H1 (cell line): ENCODE results near the gene CORO7. TPM values are rescaled to one million over a fixed set of nuclear protein-coding genes. Genes with fewer than 3 reads are reported as not detected.

Experiments used
- CTCF ChIA-PET: fragments of 300-600 bp; sonication (Branson Sonifier 250); formaldehyde crosslinking; loops from one replicate; lab custom pipeline; 2021; ENCODE audit not compliant: partially characterized antibody; lab: Charles Lee
- POLR2A ChIA-PET: fragments of 300-600 bp; sonication (Branson Sonifier 250); formaldehyde crosslinking; loops from one replicate; lab custom pipeline; 2021; ENCODE audit warnings: inconsistent platforms; ENCODE audit not compliant: partially characterized antibody; lab: Charles Lee
- DNase-seq, 2 experiments: peaks; one replicate each; pipeline versions ENCODE4 v3.0.0 to v3.0.0-alpha.2; 2010 to 2022; ENCODE audit warnings: low spot score in 2 of 2, low read depth in 1 of 2, mixed read lengths in 1 of 2
- FAIRE-seq: peaks from 2 replicates; lab custom pipeline; 2011; peaks lifted over from hg19 to GRCh38; lab: Jason Lieb, UNC
- H2AFZ ChIP-seq: 2 replicates; pipeline ENCODE4 v1.8.1; 2012; ENCODE audit warnings: low read length, inconsistent platforms
- H2AK5ac ChIP-seq: 2 replicates; pipeline ENCODE4 v1.6.1; 2013; ENCODE audit warnings: low read depth, low read length
- H2BK120ac ChIP-seq: replicated peaks from 2 replicates; pipeline ENCODE3; 2013; ENCODE audit warnings: low read depth, low read length, inconsistent platforms
- H2BK12ac ChIP-seq: 2 replicates; pipeline ENCODE4 v1.6.1; 2013; ENCODE audit warnings: low read depth, low read length
- H2BK15ac ChIP-seq: 2 replicates; pipeline ENCODE4 v1.6.1; 2013; ENCODE audit warnings: low read length
- H2BK20ac ChIP-seq: 2 replicates; pipeline ENCODE4 v1.6.1; 2013; ENCODE audit warnings: low read length
- H2BK5ac ChIP-seq: 2 replicates; pipeline ENCODE4 v1.6.1; 2013; ENCODE audit warnings: low read depth, low read length
- H3K14ac ChIP-seq: 2 replicates; pipeline ENCODE4 v1.6.1; 2013; ENCODE audit warnings: inconsistent platforms; ENCODE audit not compliant: insufficient read length
- H3K18ac ChIP-seq: 2 replicates; pipeline ENCODE4 v1.6.1; 2013; ENCODE audit warnings: low read length; ENCODE audit errors: extremely low read depth
- H3K23ac ChIP-seq: 2 replicates; pipeline ENCODE4 v1.6.1; 2013; ENCODE audit warnings: inconsistent platforms; ENCODE audit not compliant: insufficient read length
- H3K23me2 ChIP-seq: 2 replicates; pipeline ENCODE4 v1.6.1; 2013; ENCODE audit warnings: low read depth, low read length
- H3K27ac ChIP-seq: 2 replicates; pipeline ENCODE4 v1.6.1; 2011; ENCODE audit warnings: low read depth, low read length, inconsistent platforms
- H3K27me3 ChIP-seq, 4 experiments: replicated peaks in 1 of 4; 1 replicate in 1 of 4; 2 replicates in 3 of 4; pipeline versions ENCODE4 v1.6.1 to v1.8.1; 2011 to 2013; ENCODE audit warnings: low read length in 3 of 4, mild to moderate bottlenecking in 3 of 4, inconsistent platforms in 2 of 4, mixed read lengths in 2 of 4, moderate library complexity in 1 of 4; ENCODE audit not compliant: control insufficient read depth in 3 of 4, insufficient read depth in 3 of 4; ENCODE audit errors: extremely low read depth in 1 of 4
- H3K36me3 ChIP-seq, 4 experiments: 2 replicates each; pipeline versions ENCODE4 v1.6.1 to v1.8.1; 2011 to 2013; ENCODE audit warnings: mild to moderate bottlenecking in 4 of 4, low read length in 3 of 4, moderate library complexity in 2 of 4, control low read depth in 1 of 4, inconsistent platforms in 1 of 4; ENCODE audit not compliant: insufficient read depth in 4 of 4, control insufficient read depth in 2 of 4
- H3K4ac ChIP-seq: replicated peaks from 2 replicates; pipeline ENCODE3; 2013; ENCODE audit warnings: low read length, low read depth, mixed read lengths, inconsistent platforms; ENCODE audit not compliant: insufficient read length
- H3K4me1 ChIP-seq, 4 experiments: replicated peaks in 1 of 4; 1 replicate in 1 of 4; 2 replicates in 3 of 4; pipeline versions ENCODE4 v1.6.1 to v1.8.1; 2011 to 2013; ENCODE audit warnings: low read length in 3 of 4, inconsistent platforms in 2 of 4, mixed read lengths in 1 of 4; ENCODE audit not compliant: insufficient read depth in 4 of 4, control insufficient read depth in 3 of 4
- H3K4me2 ChIP-seq, 2 experiments: 2 replicates each; pipeline versions ENCODE4 v1.6.1 to v1.8.1; 2011 to 2013; ENCODE audit warnings: low read depth in 2 of 2, low read length in 2 of 2, control low read depth in 1 of 2, inconsistent platforms in 1 of 2, mild to moderate bottlenecking in 1 of 2; ENCODE audit not compliant: insufficient read depth in 1 of 2
- H3K4me3 ChIP-seq, 4 experiments: fragments of 200-600, 300-600 bp in 1 of 4; sonication (generic), shearing (Covaris generic), sonication (Bioruptor Twin) in 1 of 4; 2 replicates each; pipeline versions ENCODE4 v1.5.1 to v1.8.1; 2011 to 2016; ENCODE audit warnings: low read length in 4 of 4, low read depth in 3 of 4, control low read depth in 2 of 4, inconsistent platforms in 2 of 4, mild to moderate bottlenecking in 2 of 4, mixed read lengths in 1 of 4, moderate library complexity in 1 of 4; ENCODE audit not compliant: insufficient read depth in 2 of 4; ENCODE audit errors: extremely low read depth in 1 of 4
- H3K56ac ChIP-seq: replicated peaks from 2 replicates; pipeline ENCODE3; 2013; ENCODE audit warnings: low read depth, mild to moderate bottlenecking, mixed read lengths, low read length, inconsistent platforms; ENCODE audit not compliant: insufficient read length
- H3K79me1 ChIP-seq: 2 replicates; pipeline ENCODE4 v1.6.1; 2013; ENCODE audit warnings: low read depth, low read length, control low read depth
- H3K79me2 ChIP-seq, 2 experiments: 2 replicates each; pipeline versions ENCODE4 v1.6.1 to v1.8.1; 2012 to 2013; ENCODE audit warnings: low read length in 2 of 2, mild to moderate bottlenecking in 2 of 2, inconsistent platforms in 1 of 2; ENCODE audit not compliant: insufficient read depth in 2 of 2, control insufficient read depth in 1 of 2
- H3K9ac ChIP-seq, 4 experiments: replicated peaks in 1 of 4; 1 replicate in 1 of 4; 2 replicates in 3 of 4; pipeline versions ENCODE4 v1.6.1 to v1.8.1; 2011 to 2013; ENCODE audit warnings: low read depth in 3 of 4, low read length in 3 of 4, control low read depth in 2 of 4, mild to moderate bottlenecking in 2 of 4, moderate library complexity in 2 of 4, inconsistent platforms in 1 of 4; ENCODE audit errors: extremely low read depth in 1 of 4
- H3K9me3 ChIP-seq, 2 experiments: 2 replicates each; pipeline versions ENCODE4 v1.6.1 to v1.8.1; 2012 to 2013; ENCODE audit warnings: mild to moderate bottlenecking in 2 of 2, moderate library complexity in 2 of 2, control low read depth in 1 of 2, inconsistent platforms in 1 of 2, low read depth in 1 of 2, low read length in 1 of 2, mixed read lengths in 1 of 2; ENCODE audit not compliant: insufficient read depth in 2 of 2
- H4K20me1 ChIP-seq, 2 experiments: replicated peaks in 1 of 2; 2 replicates each; pipeline versions ENCODE3 to v1.8.1; 2011 to 2013; ENCODE audit warnings: inconsistent platforms in 2 of 2, low read length in 2 of 2, mild to moderate bottlenecking in 1 of 2; ENCODE audit not compliant: insufficient read depth in 2 of 2, control insufficient read depth in 1 of 2
- H4K5ac ChIP-seq: 2 replicates; pipeline ENCODE4 v1.6.1; 2013; ENCODE audit warnings: low read length, low read depth, mixed read lengths, inconsistent platforms; ENCODE audit not compliant: insufficient read length
- H4K8ac ChIP-seq: 2 replicates; pipeline ENCODE4 v1.8.0; 2013; ENCODE audit warnings: mild to moderate bottlenecking, moderate library complexity, low read length, inconsistent platforms; ENCODE audit not compliant: insufficient read depth; ENCODE audit errors: extremely low read depth
- H4K91ac ChIP-seq: replicated peaks from 2 replicates; pipeline ENCODE3; 2013; ENCODE audit warnings: low read length, mixed read lengths, inconsistent platforms; ENCODE audit not compliant: insufficient read length
- SIX5 ChIP-seq: IDR thresholded peaks from 2 replicates; pipeline ENCODE4 v1.6.1; 2011; ENCODE audit warnings: mild to moderate bottlenecking, low read depth, low read length
- WGBS, 2 experiments: shearing (Covaris generic) in 1 of 2; methylation state at CpG; one replicate each; pipeline versions ENCODE4 v1.1.6 to v1.1.7; 2013 to 2015; ENCODE audit warnings: low lambda C conversion rate in 2 of 2, mixed read lengths in 2 of 2, inconsistent platforms in 1 of 2, low coverage in 1 of 2, missing lambda C conversion rate in 1 of 2; ENCODE audit not compliant: insufficient replicate concordance in 2 of 2, insufficient coverage in 1 of 2, insufficient read length in 1 of 2; ENCODE audit errors: extremely low coverage in 1 of 2, missing lambda C conversion rate in 1 of 2; 5-methylcytosine and 5-hydroxymethylcytosine counted together
- polyA plus RNA-seq, 7 experiments: library from polyadenylated mRNA; depleted of rRNA in 3 of 7; stranded (reverse) in 5 of 7; unstranded in 2 of 7; fragments of >200 nt in 5 of 7; fragments of 200-250 nt in 2 of 7; gene quantifications; 1 replicate in 5 of 7; 2 replicates in 1 of 7; 4 replicates in 1 of 7; pipeline versions ENCODE4 v1.2.1 to v1.2.3, GENCODE V29; 2011 to 2013; ENCODE audit warnings: missing spikeins in 2 of 7, mixed read lengths in 2 of 7
- total RNA-seq: library from RNA; stranded (reverse); fragmentation: NEBNext Ultra II Directional; extraction: Animal tissue kit (Norgen Biotek cat#: 25700); gene quantifications from 2 replicates; pipeline ENCODE4 v1.2.1, GENCODE V29; 2021

The CORO7 gene
- total and polyA plus RNA-seq, 2 of the 8 experiments (the other 6 are each of a cell fraction or from before 2014, with no cell fraction given) = 25.2 to 29.8 TPM

- FAIRE-seq (no peak), DNase-seq (no peak)
- H4K91ac ChIP-seq = no peak overlapping the region
- no peak overlapping the region for H3K27ac ChIP-seq
- H3K23ac ChIP-seq = no peak overlapping the region
- no peak overlapping the region for H3K56ac ChIP-seq
- no peak overlapping the region for H2AK5ac ChIP-seq
- no peak overlapping the region for H2BK15ac ChIP-seq
- no peak overlapping the region for H3K4ac ChIP-seq
- no peak overlapping the region for H3K9ac ChIP-seq
- H3K79me1 ChIP-seq = peaks cover 3% of the 10 kb centered on the region
- 90% methylated on average over 32 of the region's 32 CpGs; no CpG with 5 or more reads in 1 of the 2 experiments for WGBS, 2 experiments
- H4K8ac ChIP-seq = no peak overlapping the region
- no peak overlapping the region for H3K4me2 ChIP-seq
- no peak overlapping the region for H3K14ac ChIP-seq
- no peak overlapping the region for H2BK20ac ChIP-seq
- no peak overlapping the region for H3K18ac ChIP-seq
- TF ChIP-seq SIX5 = no peak
- H2BK120ac ChIP-seq = no peak overlapping the region
- POLR2A ChIA-PET = interaction anchor here (0.6 to 16.2 kb wide), 10 partner anchors 9 to 70 kb away, joined by 3 to 154 read pairs (median 5); partner anchors contain the start of genes PAM16 and TFAP4
- H4K20me1 ChIP-seq = peaks cover 9 to 23% of the 10 kb centered on the region in 2 experiments
- H3K4me1 ChIP-seq = no peaks in the 10 kb centered on the region; a peak in 3 of 7 replicates
- 0 out of 4 replicates have a peak, but pooled peaks cover 0 to 3% of the 10 kb centered on the region in 2 experiments for H3K79me2 ChIP-seq
- H4K5ac ChIP-seq = no peak overlapping the region
- H2BK12ac ChIP-seq = no peak overlapping the region
- no peaks in the 10 kb centered on the region for H3K23me2 ChIP-seq
- H3K9me3 ChIP-seq = no peaks in the 10 kb centered on the region
- H2BK5ac ChIP-seq = no peak overlapping the region
- CTCF ChIA-PET = interaction anchor here (0.6 to 17.1 kb wide), 17 partner anchors 9 to 808 kb away, joined by 3 to 211 read pairs (median 5); partner anchors contain the start of gene PAM16
- no peaks in the 10 kb centered on the region for H3K27me3 ChIP-seq
- no peak overlapping the region for H2AFZ ChIP-seq
- H3K4me3 ChIP-seq = no peak overlapping the region
- H3K36me3 ChIP-seq = peaks cover 0 to 6% (median 2%) of the 10 kb centered on the region in 4 experiments; a peak in 4 of 8 replicates
These were observed 81.5 kb downstream of the CORO7 start for GRCh38 chr16:4334724-4335495.
